Osteocyte (in vitro differentiated cells): ENCODE results near the gene TRIM65. TPM values are rescaled to one million over a fixed set of nuclear protein-coding genes. Genes with fewer than 3 reads are reported as not detected.

ENCODE experiments used
- DNase-seq: peaks from one replicate; pipeline ENCODE4 v3.0.0; 2021; ENCODE audit warnings: mixed read lengths; ENCODE audit not compliant: unreplicated experiment; ENCODE audit errors: extremely low spot score
- H3K27ac Mint-ChIP-seq: one replicate; pipeline ENCODE4 v1.8.0; 2021; ENCODE audit warnings: mild to moderate bottlenecking, mixed read lengths; ENCODE audit not compliant: unreplicated experiment
- H3K27me3 Mint-ChIP-seq: one replicate; pipeline ENCODE4 v1.8.0; 2021; ENCODE audit warnings: mixed read lengths; ENCODE audit not compliant: unreplicated experiment
- H3K36me3 Mint-ChIP-seq: one replicate; pipeline ENCODE4 v1.8.0; 2021; ENCODE audit warnings: mixed read lengths; ENCODE audit not compliant: unreplicated experiment
- H3K4me1 Mint-ChIP-seq: one replicate; pipeline ENCODE4 v1.8.0; 2021; ENCODE audit warnings: mixed read lengths; ENCODE audit not compliant: unreplicated experiment
- H3K4me3 Mint-ChIP-seq: one replicate; pipeline ENCODE4 v1.8.0; 2021; ENCODE audit warnings: mild to moderate bottlenecking, moderate library complexity, mixed read lengths; ENCODE audit not compliant: unreplicated experiment
- H3K9me3 Mint-ChIP-seq: one replicate; pipeline ENCODE4 v1.8.0; 2021; ENCODE audit warnings: mixed read lengths; ENCODE audit not compliant: unreplicated experiment
- CTCF ChIP-seq: fragments of 200-600 bp; sonication (generic); IDR thresholded peaks from 2 replicates; pipeline ENCODE4 v1.5.0; 2021; ENCODE audit warnings: antibody characterized with exemption, mild to moderate bottlenecking, moderate library complexity
- total RNA-seq: library from RNA; stranded (reverse); gene quantifications from 2 replicates; pipeline ENCODE4 v1.2.1, GENCODE V29; 2021

TRIM65 gene
- total RNA-seq, 1 donor from 2014 or later = 26.3 TPM

GRCh38 chr17:75917141-75917916 is 20.6 kb upstream of the TRIM65 start:
- no peak for TF ChIP-seq CTCF
- Mint-ChIP-seq H3K36me3 (peaks cover 6% of the 10 kb centered on the region), H3K27ac (no peak overlapping the region), H3K4me3 (no peak overlapping the region), H3K9me3 (no peaks in the 10 kb centered on the region), H3K27me3 (no peaks in the 10 kb centered on the region), H3K4me1 (no peaks in the 10 kb centered on the region)
- no peak for DNase-seq

- DNase-seq = no peak
- H3K4me1 Mint-ChIP-seq = no peaks in the 10 kb centered on the region
- H3K9me3 Mint-ChIP-seq = no peaks in the 10 kb centered on the region
- no peaks in the 10 kb centered on the region for H3K27me3 Mint-ChIP-seq
- H3K4me3 Mint-ChIP-seq = no peak overlapping the region
- TF ChIP-seq CTCF = no peak
- peaks cover 3% of the 10 kb centered on the region for H3K36me3 Mint-ChIP-seq
- H3K27ac Mint-ChIP-seq = no peak overlapping the region
These were observed 18.5 kb upstream of the TRIM65 start for GRCh38 chr17:75915268-75915667.

GRCh38 chr17:75914643-75915267 is 18.0 kb upstream of the TRIM65 start:
- TF ChIP-seq CTCF = no peak
- Mint-ChIP-seq H3K27me3 (no peaks in the 10 kb centered on the region), H3K36me3 (peaks cover 3% of the 10 kb centered on the region), H3K9me3 (no peaks in the 10 kb centered on the region), H3K4me3 (no peak overlapping the region), H3K4me1 (peaks cover 1% of the 10 kb centered on the region), H3K27ac (no peak overlapping the region)
- DNase-seq = no peak

GRCh38 chr17:75913537-75914210 is 16.9 kb upstream of the TRIM65 start:
- peaks cover 3% of the 10 kb centered on the region for H3K36me3 Mint-ChIP-seq
- no peak overlapping the region for H3K27ac Mint-ChIP-seq
- no peak for DNase-seq
- no peak for TF ChIP-seq CTCF
- no peak overlapping the region for H3K4me3 Mint-ChIP-seq
- H3K4me1 Mint-ChIP-seq = peaks cover 1% of the 10 kb centered on the region
- no peaks in the 10 kb centered on the region for H3K9me3 Mint-ChIP-seq
- no peaks in the 10 kb centered on the region for H3K27me3 Mint-ChIP-seq

GRCh38 chr17:75910699-75911098 is 13.9 kb upstream of the TRIM65 start:
- no peak overlapping the region for H3K4me3 Mint-ChIP-seq
- TF ChIP-seq CTCF = no peak
- H3K9me3 Mint-ChIP-seq = no peaks in the 10 kb centered on the region
- no peaks in the 10 kb centered on the region for H3K27me3 Mint-ChIP-seq
- H3K4me1 Mint-ChIP-seq = peaks cover 1% of the 10 kb centered on the region
- no peak overlapping the region for H3K27ac Mint-ChIP-seq
- H3K36me3 Mint-ChIP-seq = no peaks in the 10 kb centered on the region
- no peak for DNase-seq
